ENCODE measurements around the gene CKAP4.

DNA sequence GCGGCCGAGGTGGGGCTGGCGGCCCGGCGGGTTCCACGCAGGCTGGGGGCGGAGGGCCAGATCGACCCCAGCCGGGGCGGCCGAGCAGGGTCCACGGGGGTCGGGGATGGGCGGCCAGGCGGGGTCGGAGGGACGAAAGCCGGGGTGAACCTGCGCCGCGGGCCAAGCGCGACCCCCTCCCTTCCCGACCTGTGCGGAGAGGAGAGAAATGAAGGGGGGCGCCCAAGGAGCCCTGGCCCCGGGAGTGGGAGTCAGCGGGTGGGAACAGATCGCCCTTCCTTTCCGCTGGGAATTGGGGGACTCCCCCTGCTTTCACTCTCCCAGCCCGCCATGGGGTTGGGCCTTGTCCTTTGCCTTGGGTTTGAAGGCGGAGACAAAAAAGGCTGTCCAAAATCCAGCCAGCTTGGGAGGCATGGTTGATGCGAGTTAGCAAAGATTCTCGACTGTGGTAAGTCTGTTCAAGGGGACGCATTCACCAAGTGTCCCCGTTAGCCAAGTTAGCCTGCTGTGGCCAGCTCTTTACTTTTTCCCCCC, 559 bp upstream of the CKAP4 start:
- TF ChIP-seq, protein P1, sequence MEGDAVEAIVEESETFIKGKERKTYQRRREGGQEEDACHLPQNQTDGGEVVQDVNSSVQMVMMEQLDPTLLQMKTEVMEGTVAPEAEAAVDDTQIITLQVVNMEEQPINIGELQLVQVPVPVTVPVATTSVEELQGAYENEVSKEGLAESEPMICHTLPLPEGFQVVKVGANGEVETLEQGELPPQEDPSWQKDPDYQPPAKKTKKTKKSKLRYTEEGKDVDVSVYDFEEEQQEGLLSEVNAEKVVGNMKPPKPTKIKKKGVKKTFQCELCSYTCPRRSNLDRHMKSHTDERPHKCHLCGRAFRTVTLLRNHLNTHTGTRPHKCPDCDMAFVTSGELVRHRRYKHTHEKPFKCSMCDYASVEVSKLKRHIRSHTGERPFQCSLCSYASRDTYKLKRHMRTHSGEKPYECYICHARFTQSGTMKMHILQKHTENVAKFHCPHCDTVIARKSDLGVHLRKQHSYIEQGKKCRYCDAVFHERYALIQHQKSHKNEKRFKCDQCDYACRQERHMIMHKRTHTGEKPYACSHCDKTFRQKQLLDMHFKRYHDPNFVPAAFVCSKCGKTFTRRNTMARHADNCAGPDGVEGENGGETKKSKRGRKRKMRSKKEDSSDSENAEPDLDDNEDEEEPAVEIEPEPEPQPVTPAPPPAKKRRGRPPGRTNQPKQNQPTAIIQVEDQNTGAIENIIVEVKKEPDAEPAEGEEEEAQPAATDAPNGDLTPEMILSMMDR (IDR thresholded peaks at IDR 0.05; ENCODE audit: low read length) = no peak
- no peak for TF ChIP-seq EZH2 (IDR thresholded peaks at IDR 0.05; ENCODE audit: borderline replicate concordance, low read length)

Measured in OCI-LY1 (cell line).